ENCODE results near the gene RIC8A.

RIC8A gene

GRCh38 chr11:252666-253065 lies 45.2 kb downstream of the RIC8A start:
- no peak for TF ChIP-seq EGR1 (IDR thresholded peaks at IDR 0.05)
- no peak for TF ChIP-seq CEBPB (IDR thresholded peaks at IDR 0.05)
- no peak for TF ChIP-seq ZBTB7A (IDR thresholded peaks at IDR 0.05; ENCODE audit: low read depth)
- TF ChIP-seq FOXM1 (IDR thresholded peaks at IDR 0.05; ENCODE audit: borderline replicate concordance, low read depth), result no peak
- no peak for TF ChIP-seq EP300 (IDR thresholded peaks at IDR 0.05; ENCODE audit: borderline replicate concordance)
- no peak for TF ChIP-seq NFIC (IDR thresholded peaks at IDR 0.05)
- no peak for TF ChIP-seq TEAD4 (IDR thresholded peaks at IDR 0.05)

GRCh38 chr11:253160-253885 lies 45.8 kb downstream of the RIC8A start:
- no peak for TF ChIP-seq YY1 (IDR thresholded peaks at IDR 0.05; ENCODE audit: low read depth)
- TF ChIP-seq NFIC (IDR thresholded peaks at IDR 0.05), result no peak
- no peak for TF ChIP-seq TAF1 (IDR thresholded peaks at IDR 0.05; ENCODE audit: low read depth)
- no peak for TF ChIP-seq EP300 (IDR thresholded peaks at IDR 0.05; ENCODE audit: borderline replicate concordance)
- TF ChIP-seq TCF12 (IDR thresholded peaks at IDR 0.05; ENCODE audit: low read depth), result no peak
- TF ChIP-seq CEBPB (IDR thresholded peaks at IDR 0.05), result no peak
- no peak for TF ChIP-seq REST (IDR thresholded peaks at IDR 0.05; ENCODE audit: low read depth)
- no peak for TF ChIP-seq CREB1 (IDR thresholded peaks at IDR 0.05; ENCODE audit: low read depth)
- TF ChIP-seq USF1 (IDR thresholded peaks at IDR 0.05), result no peak
- no peak for TF ChIP-seq MAX (IDR thresholded peaks at IDR 0.05)
- TF ChIP-seq EGR1 (IDR thresholded peaks at IDR 0.05), result no peak
- TF ChIP-seq TEAD4 (IDR thresholded peaks at IDR 0.05), result no peak
- no peak for TF ChIP-seq RAD21 (IDR thresholded peaks at IDR 0.05; ENCODE audit: low read depth)
- no peak for TF ChIP-seq ZBTB7A (IDR thresholded peaks at IDR 0.05; ENCODE audit: low read depth)
- no peak for TF ChIP-seq FOXM1 (IDR thresholded peaks at IDR 0.05; ENCODE audit: borderline replicate concordance, low read depth)

- TF ChIP-seq RAD21 (IDR thresholded peaks at IDR 0.05; ENCODE audit: low read depth) (no peak), CREB1 (IDR thresholded peaks at IDR 0.05; ENCODE audit: low read depth) (no peak), CEBPB (IDR thresholded peaks at IDR 0.05) (no peak), TEAD4 (IDR thresholded peaks at IDR 0.05) (no peak), FOXM1 (IDR thresholded peaks at IDR 0.05; ENCODE audit: borderline replicate concordance, low read depth) (no peak), TAF1 (IDR thresholded peaks at IDR 0.05; ENCODE audit: low read depth) (no peak), REST (IDR thresholded peaks at IDR 0.05; ENCODE audit: low read depth) (no peak), MAX (IDR thresholded peaks at IDR 0.05) (no peak), YY1 (IDR thresholded peaks at IDR 0.05; ENCODE audit: low read depth) (no peak), TCF12 (IDR thresholded peaks at IDR 0.05; ENCODE audit: low read depth) (no peak), ZBTB7A (IDR thresholded peaks at IDR 0.05; ENCODE audit: low read depth) (no peak), EP300 (IDR thresholded peaks at IDR 0.05; ENCODE audit: borderline replicate concordance) (no peak), NFIC (IDR thresholded peaks at IDR 0.05) (no peak), USF1 (IDR thresholded peaks at IDR 0.05) (no peak), EGR1 (IDR thresholded peaks at IDR 0.05) (no peak)
These were observed 46.4 kb downstream of the RIC8A start for GRCh38 chr11:253886-254270.

GRCh38 chr11:255176-255575 lies 47.7 kb downstream of the RIC8A start:
- no peak for TF ChIP-seq FOXM1 (IDR thresholded peaks at IDR 0.05; ENCODE audit: borderline replicate concordance, low read depth)
- TF ChIP-seq TCF12 (IDR thresholded peaks at IDR 0.05; ENCODE audit: low read depth), result no peak
- TF ChIP-seq USF1 (IDR thresholded peaks at IDR 0.05), result no peak
- TF ChIP-seq RAD21 (IDR thresholded peaks at IDR 0.05; ENCODE audit: low read depth), result no peak

- TF ChIP-seq REST (IDR thresholded peaks at IDR 0.05; ENCODE audit: low read depth), result no peak
- no peak for TF ChIP-seq RAD21 (IDR thresholded peaks at IDR 0.05; ENCODE audit: low read depth)
- TF ChIP-seq YY1 (IDR thresholded peaks at IDR 0.05; ENCODE audit: low read depth), result no peak
- no peak for TF ChIP-seq USF1 (IDR thresholded peaks at IDR 0.05)
- no peak for TF ChIP-seq ZBTB7A (IDR thresholded peaks at IDR 0.05; ENCODE audit: low read depth)
- no peak for TF ChIP-seq TCF12 (IDR thresholded peaks at IDR 0.05; ENCODE audit: low read depth)
- no peak for TF ChIP-seq CEBPB (IDR thresholded peaks at IDR 0.05)
- no peak for TF ChIP-seq MAX (IDR thresholded peaks at IDR 0.05)
- TF ChIP-seq TAF1 (IDR thresholded peaks at IDR 0.05; ENCODE audit: low read depth), result no peak
- TF ChIP-seq EGR1 (IDR thresholded peaks at IDR 0.05), result no peak
- no peak for TF ChIP-seq CREB1 (IDR thresholded peaks at IDR 0.05; ENCODE audit: low read depth)
- TF ChIP-seq NFIC (IDR thresholded peaks at IDR 0.05), result no peak
- no peak for TF ChIP-seq FOXM1 (IDR thresholded peaks at IDR 0.05; ENCODE audit: borderline replicate concordance, low read depth)
- TF ChIP-seq TEAD4 (IDR thresholded peaks at IDR 0.05), result no peak
- no peak for TF ChIP-seq EP300 (IDR thresholded peaks at IDR 0.05; ENCODE audit: borderline replicate concordance)
These were observed 48.3 kb downstream of the RIC8A start for GRCh38 chr11:255816-256215.

All from Ishikawa (cell line).